Measurements from ENCODE around the gene PTGER4. TPM values are rescaled to one million over a fixed set of nuclear protein-coding genes. Genes with fewer than 3 reads are reported as not detected.

PTGER4 gene
- polyA plus RNA-seq, 1 of the 3 experiments (the other 2 are of a cell fraction), result not detected

DNA sequence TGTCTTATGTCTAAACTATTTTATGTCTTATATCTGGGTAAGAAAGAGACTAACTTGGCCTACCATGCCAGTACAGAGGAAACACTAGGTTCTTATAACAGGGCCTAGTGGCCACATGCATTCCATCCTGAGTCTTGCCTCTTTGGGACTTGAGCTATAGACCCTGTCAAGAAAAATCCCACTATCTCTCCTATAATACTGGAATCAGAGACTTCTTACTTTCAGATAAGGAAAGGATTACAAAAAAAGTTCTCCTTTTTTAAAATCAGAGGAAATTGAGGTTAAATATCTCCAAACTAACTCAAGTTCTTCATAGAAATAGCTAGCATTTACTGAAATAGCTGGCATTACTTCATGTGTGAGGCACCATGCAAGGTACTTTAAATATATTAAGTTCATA lies 34.3 kb downstream of the PTGER4 start:
- Histone ChIP-seq H2AFZ (ENCODE audit: low read depth) (no peak overlapping the region), H3K9me3 (no peaks in the 10 kb centered on the region), H3K27me3 (ENCODE audit: insufficient read depth) (no peaks in the 10 kb centered on the region), H3K9me2 (no peaks in the 10 kb centered on the region), H3K79me2 (ENCODE audit: insufficient read depth) (no peaks in the 10 kb centered on the region), H3F3A (replicated peaks; ENCODE audit: insufficient read depth) (peaks cover 5% of the 10 kb centered on the region), H3K4me1 (ENCODE audit: control insufficient read depth in 1 of 2, insufficient read depth in 2 of 2, low read depth in 1 of 2, low read length in 1 of 2) (no peaks in the 10 kb centered on the region), H3K36me3 (replicated peaks in 1 of 2; ENCODE audit: control insufficient read depth in 1 of 2, insufficient read depth in 2 of 2, low read length in 1 of 2) (peaks cover 4 to 20% of the 10 kb centered on the region in 2 experiments), H3K4me2 (no peak overlapping the region), H3K4me3 (ENCODE audit: low read depth in 2 of 2, low read length in 1 of 2) (no peak overlapping the region), H3K9ac (no peak overlapping the region), H3K27ac (ENCODE audit: low read depth in 2 of 2, low read length in 1 of 2) (no peak overlapping the region), H4K20me1 (ENCODE audit: insufficient read depth) (no peaks in the 10 kb centered on the region)
- ChIA-PET CTCF (interaction anchor here (1.3 to 2.2 kb wide), 2 partner anchors 25 to 42 kb away, joined by 4 to 6 read pairs; partner anchors contain the start of gene TTC33), POLR2A (no interaction called here)
- TF ChIP-seq SIN3A (IDR thresholded peaks at IDR 0.05; ENCODE audit: borderline replicate concordance, low read depth, low read length) (no peak), NRF1 (IDR thresholded peaks at IDR 0.05; ENCODE audit: low read depth, low read length) (no peak), RCOR1 (IDR thresholded peaks at IDR 0.05; ENCODE audit: low read length) (no peak), CHD2 (IDR thresholded peaks at IDR 0.05; ENCODE audit: low read length, partially characterized antibody) (no peak)
- TF ChIP-seq, protein P1, sequence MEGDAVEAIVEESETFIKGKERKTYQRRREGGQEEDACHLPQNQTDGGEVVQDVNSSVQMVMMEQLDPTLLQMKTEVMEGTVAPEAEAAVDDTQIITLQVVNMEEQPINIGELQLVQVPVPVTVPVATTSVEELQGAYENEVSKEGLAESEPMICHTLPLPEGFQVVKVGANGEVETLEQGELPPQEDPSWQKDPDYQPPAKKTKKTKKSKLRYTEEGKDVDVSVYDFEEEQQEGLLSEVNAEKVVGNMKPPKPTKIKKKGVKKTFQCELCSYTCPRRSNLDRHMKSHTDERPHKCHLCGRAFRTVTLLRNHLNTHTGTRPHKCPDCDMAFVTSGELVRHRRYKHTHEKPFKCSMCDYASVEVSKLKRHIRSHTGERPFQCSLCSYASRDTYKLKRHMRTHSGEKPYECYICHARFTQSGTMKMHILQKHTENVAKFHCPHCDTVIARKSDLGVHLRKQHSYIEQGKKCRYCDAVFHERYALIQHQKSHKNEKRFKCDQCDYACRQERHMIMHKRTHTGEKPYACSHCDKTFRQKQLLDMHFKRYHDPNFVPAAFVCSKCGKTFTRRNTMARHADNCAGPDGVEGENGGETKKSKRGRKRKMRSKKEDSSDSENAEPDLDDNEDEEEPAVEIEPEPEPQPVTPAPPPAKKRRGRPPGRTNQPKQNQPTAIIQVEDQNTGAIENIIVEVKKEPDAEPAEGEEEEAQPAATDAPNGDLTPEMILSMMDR (IDR thresholded peaks at IDR 0.05), result no peak
- TF ChIP-seq, protein P2, sequence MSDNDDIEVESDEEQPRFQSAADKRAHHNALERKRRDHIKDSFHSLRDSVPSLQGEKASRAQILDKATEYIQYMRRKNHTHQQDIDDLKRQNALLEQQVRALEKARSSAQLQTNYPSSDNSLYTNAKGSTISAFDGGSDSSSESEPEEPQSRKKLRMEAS (IDR thresholded peaks at IDR 0.05; ENCODE audit: low read depth), result no peak
- TF ChIP-seq, protein P3, sequence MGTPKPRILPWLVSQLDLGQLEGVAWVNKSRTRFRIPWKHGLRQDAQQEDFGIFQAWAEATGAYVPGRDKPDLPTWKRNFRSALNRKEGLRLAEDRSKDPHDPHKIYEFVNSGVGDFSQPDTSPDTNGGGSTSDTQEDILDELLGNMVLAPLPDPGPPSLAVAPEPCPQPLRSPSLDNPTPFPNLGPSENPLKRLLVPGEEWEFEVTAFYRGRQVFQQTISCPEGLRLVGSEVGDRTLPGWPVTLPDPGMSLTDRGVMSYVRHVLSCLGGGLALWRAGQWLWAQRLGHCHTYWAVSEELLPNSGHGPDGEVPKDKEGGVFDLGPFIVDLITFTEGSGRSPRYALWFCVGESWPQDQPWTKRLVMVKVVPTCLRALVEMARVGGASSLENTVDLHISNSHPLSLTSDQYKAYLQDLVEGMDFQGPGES (IDR thresholded peaks at IDR 0.05; ENCODE audit: low read depth, low read length), result no peak
- no peak for DNase-seq

DNA sequence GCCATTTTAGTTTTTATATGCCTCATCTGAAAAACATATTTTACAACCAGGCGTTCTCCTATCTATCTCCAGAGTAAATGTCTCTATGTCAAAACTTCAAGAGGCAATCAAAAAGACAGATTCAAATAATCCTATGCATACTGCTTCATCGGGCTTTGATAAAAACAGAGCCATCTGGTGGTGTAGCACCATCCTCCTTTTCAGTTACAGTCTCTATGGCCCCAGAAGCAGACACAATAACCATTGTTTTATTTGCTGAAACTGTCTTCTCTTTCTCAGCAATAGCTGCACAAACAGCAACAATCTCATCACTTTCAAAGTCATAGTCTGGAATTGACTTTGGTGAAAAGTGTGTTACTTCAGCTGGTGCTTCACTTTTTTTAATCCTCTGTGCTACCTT lies 36.3 kb downstream of the PTGER4 start:
- Histone ChIP-seq H3K4me2 (no peak overlapping the region), H3K9me2 (no peaks in the 10 kb centered on the region), H4K20me1 (ENCODE audit: insufficient read depth) (no peaks in the 10 kb centered on the region), H3K27ac (ENCODE audit: low read depth in 2 of 2, low read length in 1 of 2) (no peak overlapping the region), H3K79me2 (ENCODE audit: insufficient read depth) (no peaks in the 10 kb centered on the region), H3K9ac (no peak overlapping the region), H3K9me3 (no peaks in the 10 kb centered on the region), H3K36me3 (replicated peaks in 1 of 2; ENCODE audit: control insufficient read depth in 1 of 2, insufficient read depth in 2 of 2, low read length in 1 of 2) (peaks cover 9 to 25% of the 10 kb centered on the region in 2 experiments), H3K4me1 (ENCODE audit: control insufficient read depth in 1 of 2, insufficient read depth in 2 of 2, low read depth in 1 of 2, low read length in 1 of 2) (no peaks in the 10 kb centered on the region), H3K4me3 (ENCODE audit: low read depth in 2 of 2, low read length in 1 of 2) (no peak overlapping the region), H3F3A (replicated peaks; ENCODE audit: insufficient read depth) (peaks cover 9% of the 10 kb centered on the region), H2AFZ (ENCODE audit: low read depth) (no peak overlapping the region), H3K27me3 (ENCODE audit: insufficient read depth) (no peaks in the 10 kb centered on the region)
- DNase-seq, result no peak
- CTCF ChIA-PET, result interaction anchor here (1.3 to 2.1 kb wide), 2 partner anchors 11 to 19 kb away, joined by 3 to 7 read pairs; no protein-coding TSS in a partner anchor
- POLR2A ChIA-PET, result no interaction called here
- no peak for TF ChIP-seq FOSL2 (IDR thresholded peaks at IDR 0.05; ENCODE audit: borderline replicate concordance, low read depth)
- TF ChIP-seq GATA2 (CRISPR knock-in tag; IDR thresholded peaks at IDR 0.05), result no peak
- TF ChIP-seq, protein P4, sequence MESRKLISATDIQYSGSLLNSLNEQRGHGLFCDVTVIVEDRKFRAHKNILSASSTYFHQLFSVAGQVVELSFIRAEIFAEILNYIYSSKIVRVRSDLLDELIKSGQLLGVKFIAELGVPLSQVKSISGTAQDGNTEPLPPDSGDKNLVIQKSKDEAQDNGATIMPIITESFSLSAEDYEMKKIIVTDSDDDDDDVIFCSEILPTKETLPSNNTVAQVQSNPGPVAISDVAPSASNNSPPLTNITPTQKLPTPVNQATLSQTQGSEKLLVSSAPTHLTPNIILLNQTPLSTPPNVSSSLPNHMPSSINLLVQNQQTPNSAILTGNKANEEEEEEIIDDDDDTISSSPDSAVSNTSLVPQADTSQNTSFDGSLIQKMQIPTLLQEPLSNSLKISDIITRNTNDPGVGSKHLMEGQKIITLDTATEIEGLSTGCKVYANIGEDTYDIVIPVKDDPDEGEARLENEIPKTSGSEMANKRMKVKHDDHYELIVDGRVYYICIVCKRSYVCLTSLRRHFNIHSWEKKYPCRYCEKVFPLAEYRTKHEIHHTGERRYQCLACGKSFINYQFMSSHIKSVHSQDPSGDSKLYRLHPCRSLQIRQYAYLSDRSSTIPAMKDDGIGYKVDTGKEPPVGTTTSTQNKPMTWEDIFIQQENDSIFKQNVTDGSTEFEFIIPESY (IDR thresholded peaks at IDR 0.05; ENCODE audit: borderline replicate concordance, low read depth), result no peak
- TF ChIP-seq FOXJ3 (CRISPR knock-in tag; IDR thresholded peaks at IDR 0.05), result no peak
- TF ChIP-seq SIN3A (IDR thresholded peaks at IDR 0.05; ENCODE audit: borderline replicate concordance, low read depth, low read length), result no peak
- TF ChIP-seq, protein P1 (IDR thresholded peaks at IDR 0.05), result peak; percentile 28; the same call in 1 of the 2 replicates
- 41% methylated on average over 2 of the region's 2 CpGs for WGBS (ENCODE audit: low lambda C conversion rate)

Measured in SK-N-SH (cell line).